CD14-positive monocyte (primary cell): ENCODE measurements around the gene SKOR1. TPM values are rescaled to one million over a fixed set of nuclear protein-coding genes. Genes with fewer than 3 reads are reported as not detected.

Experiments
- DNase-seq, 3 donors: peaks; one replicate each; pipeline ENCODE4 v3.0.0-alpha.2; 2011 to 2022
- H2AFZ ChIP-seq: 2 replicates; pipeline ENCODE4 v1.6.0; 2012; ENCODE audit warnings: mild to moderate bottlenecking, low read depth, low read length, inconsistent platforms; ENCODE audit not compliant: insufficient read depth, poor library complexity, severe bottlenecking
- H3K27ac ChIP-seq, 2 donors: 1 replicate in 1 of 2; 2 replicates in 1 of 2; pipeline ENCODE4 v1.5.1; 2012 to 2013; ENCODE audit warnings: low read length in 2 of 2, control low read depth in 1 of 2, inconsistent platforms in 1 of 2, low read depth in 1 of 2, mild to moderate bottlenecking in 1 of 2
- H3K27me3 ChIP-seq, 2 donors: one replicate each; pipeline versions ENCODE4 v1.6.0 to v1.6.1; 2011 to 2013; ENCODE audit warnings: low read length in 2 of 2; ENCODE audit not compliant: control insufficient read depth in 2 of 2, insufficient read depth in 2 of 2
- H3K36me3 ChIP-seq, 2 donors: replicated peaks in 1 of 2; 1 replicate in 1 of 2; 2 replicates in 1 of 2; pipeline versions ENCODE4 v1.5.1 to v1.6.1; 2012 to 2013; ENCODE audit warnings: low read length in 2 of 2, control low read depth in 1 of 2, inconsistent platforms in 1 of 2, mild to moderate bottlenecking in 1 of 2; ENCODE audit not compliant: insufficient read depth in 2 of 2, control insufficient read depth in 1 of 2
- H3K4me1 ChIP-seq, 2 donors: 1 replicate in 1 of 2; 2 replicates in 1 of 2; pipeline versions ENCODE4 v1.5.1 to v1.6.1; 2012 to 2013; ENCODE audit warnings: low read length in 2 of 2, control low read depth in 1 of 2, inconsistent platforms in 1 of 2, mild to moderate bottlenecking in 1 of 2, moderate library complexity in 1 of 2; ENCODE audit not compliant: insufficient read depth in 2 of 2, control insufficient read depth in 1 of 2
- H3K4me2 ChIP-seq: replicated peaks from 2 replicates; pipeline ENCODE3; 2012; ENCODE audit warnings: low read length, moderate library complexity, mild to moderate bottlenecking; ENCODE audit not compliant: poor library complexity, severe bottlenecking; ENCODE audit errors: extremely low read depth
- H3K4me3 ChIP-seq, 3 experiments: fragments of 200-600 bp in 1 of 3; sonication (generic) in 1 of 3; replicated peaks in 1 of 3; 1 replicate in 2 of 3; 2 replicates in 1 of 3; pipeline ENCODE4 v1.5.1; 2011 to 2013; ENCODE audit warnings: low read length in 3 of 3, mild to moderate bottlenecking in 3 of 3, control low read depth in 2 of 3, low read depth in 2 of 3, inconsistent platforms in 1 of 3, moderate library complexity in 1 of 3
- H3K79me2 ChIP-seq: 2 replicates; pipeline ENCODE4 v1.6.0; 2012; ENCODE audit warnings: mild to moderate bottlenecking, control low read depth, inconsistent platforms, low read length, moderate library complexity; ENCODE audit not compliant: insufficient read depth
- H3K9ac ChIP-seq: 2 replicates; pipeline ENCODE4 v1.6.0; 2017; ENCODE audit warnings: low read length, mild to moderate bottlenecking; ENCODE audit not compliant: insufficient read depth, poor library complexity, severe bottlenecking
- H3K9me3 ChIP-seq, 2 donors: replicated peaks in 1 of 2; 1 replicate in 1 of 2; 2 replicates in 1 of 2; pipeline versions ENCODE4 v1.5.1 to v1.6.1; 2012 to 2013; ENCODE audit warnings: low read length in 2 of 2, control low read depth in 1 of 2; ENCODE audit not compliant: control insufficient read depth in 1 of 2, insufficient read depth in 1 of 2
- H4K20me1 ChIP-seq: 2 replicates; pipeline ENCODE4 v1.6.0; 2012; ENCODE audit warnings: mild to moderate bottlenecking, low read length, control low read depth, moderate library complexity; ENCODE audit not compliant: insufficient read depth
- H3K27ac Mint-ChIP-seq, 7 donors: one replicate each; pipeline ENCODE4 v1.8.0; 2020; ENCODE audit warnings: mild to moderate bottlenecking in 7 of 7, mixed read lengths in 7 of 7, moderate library complexity in 6 of 7, inconsistent platforms in 2 of 7
- H3K27me3 Mint-ChIP-seq, 3 donors: one replicate each; pipeline ENCODE4 v1.8.0; 2021 to 2022; ENCODE audit warnings: low read depth in 3 of 3, mild to moderate bottlenecking in 3 of 3, mixed read lengths in 3 of 3, moderate library complexity in 3 of 3, inconsistent platforms in 1 of 3
- H3K36me3 Mint-ChIP-seq, 2 donors: one replicate each; pipeline ENCODE4 v1.8.0; 2020; ENCODE audit warnings: mixed read lengths in 2 of 2, inconsistent platforms in 1 of 2, mild to moderate bottlenecking in 1 of 2
- H3K4me1 Mint-ChIP-seq: one replicate; pipeline ENCODE4 v1.8.0; 2020; ENCODE audit warnings: mild to moderate bottlenecking, mixed read lengths
- H3K4me3 Mint-ChIP-seq, 2 donors: one replicate each; pipeline ENCODE4 v1.8.0; 2020; ENCODE audit warnings: mild to moderate bottlenecking in 2 of 2, mixed read lengths in 2 of 2, moderate library complexity in 1 of 2
- H3K9me3 Mint-ChIP-seq, 7 donors: one replicate each; pipeline ENCODE4 v1.8.0; 2020 to 2022; ENCODE audit warnings: mixed read lengths in 7 of 7, mild to moderate bottlenecking in 6 of 7, moderate library complexity in 6 of 7, inconsistent platforms in 2 of 7
- CTCF ChIP-seq: fragments of 200-600 bp; IDR thresholded peaks from one replicate; pipeline ENCODE4 v1.8.0; 2022; ENCODE audit warnings: antibody characterized with exemption, mild to moderate bottlenecking
- WGBS: methylation state at CpG from one replicate; pipeline ENCODE4 v1.1.5; 2013; ENCODE audit warnings: missing lambda C conversion rate; ENCODE audit not compliant: insufficient coverage; 5-methylcytosine and 5-hydroxymethylcytosine counted together
- intact Hi-C, 2 donors: fragments of 100-400 bp; cut with micrococcal nuclease; formaldehyde crosslinking; loops; one replicate each; pipeline versions ENCODE4 v1.15.0 to v1.15.1; 2023
- polyA plus RNA-seq, 3 donors: library from polyadenylated mRNA; depleted of rRNA in 1 of 3; unstranded in 2 of 3; stranded (reverse) in 1 of 3; fragments of 300-500 nt in 2 of 3; fragments of >200 nt in 1 of 3; fragmentation: Illumina TruSeq in 2 of 3; gene quantifications; 1 replicate in 2 of 3; 2 replicates in 1 of 3; pipeline ENCODE4 v1.2.3, GENCODE V29; 2012 to 2021

SKOR1 gene
- polyA plus RNA-seq, 3 donors: 0.23 TPM; not detected in 2

DNA sequence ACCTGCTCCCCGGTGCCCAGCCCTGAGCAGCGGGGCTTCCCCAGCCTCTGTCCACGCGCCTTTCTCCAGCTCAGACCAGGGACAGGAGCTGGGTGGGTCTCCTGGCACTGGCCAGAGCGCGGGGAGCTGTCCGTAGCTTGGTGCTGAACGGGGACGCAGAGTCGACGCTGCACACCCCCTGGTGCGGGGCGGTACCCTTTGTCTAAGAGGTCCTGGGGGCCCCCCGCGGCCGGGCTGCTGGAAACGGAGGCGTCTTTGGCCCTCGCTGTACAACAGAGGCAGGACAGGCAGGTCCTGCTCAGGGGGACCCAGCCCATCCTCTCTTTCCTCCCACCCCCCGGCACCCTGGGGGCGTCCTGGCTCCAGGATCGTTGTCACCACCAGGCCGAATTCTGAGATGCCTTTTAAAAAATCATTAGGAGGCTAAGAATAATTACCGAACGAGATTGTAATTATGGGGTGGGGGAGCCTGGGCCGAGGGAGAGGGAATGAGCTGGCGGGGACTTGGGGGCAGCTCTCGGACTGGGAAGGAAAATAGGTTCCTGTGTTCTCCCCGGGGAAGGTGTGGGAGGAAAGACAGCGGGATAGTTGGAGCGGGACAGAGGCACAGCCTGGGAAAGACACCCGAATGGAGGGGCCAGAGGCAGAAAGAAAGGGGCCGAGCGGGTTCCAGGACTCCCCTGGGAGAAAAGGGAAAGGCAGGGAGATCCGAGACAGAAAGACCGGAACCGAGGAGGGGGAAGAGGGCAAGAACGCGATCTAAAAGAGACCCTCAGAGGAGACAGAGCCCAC, 4.1 kb upstream of the SKOR1 start:
- Histone ChIP-seq H3K36me3 (no peaks in the 10 kb centered on the region), H3K79me2 (no peaks in the 10 kb centered on the region), H3K27me3 (peaks cover 77 to 90% of the 10 kb centered on the region in 2 donors), H2AFZ (no peak overlapping the region), H3K9ac (no peak overlapping the region), H4K20me1 (no peaks in the 10 kb centered on the region), H3K4me2 (no peak overlapping the region), H3K4me3 (no peak overlapping the region), H3K4me1 (peaks cover 22 to 35% of the 10 kb centered on the region in 2 donors), H3K9me3 (peaks cover 16 to 45% of the 10 kb centered on the region in 2 donors), H3K27ac (no peak overlapping the region)
- no peak for TF ChIP-seq CTCF
- peak overlapping the region; percentile 1 to 86 for H3K4me3 Mint-ChIP-seq
- H3K27ac Mint-ChIP-seq: no peak overlapping the region
- 3% methylated on average over 37 of the region's 39 CpGs for WGBS
- peaks cover 0 to 31% (median 26%) of the 10 kb centered on the region in 7 donors for H3K9me3 Mint-ChIP-seq
- H3K27me3 Mint-ChIP-seq: peaks cover 84 to 93% (median 86%) of the 10 kb centered on the region in 3 donors
- peaks cover 41% of the 10 kb centered on the region for H3K4me1 Mint-ChIP-seq
- intact Hi-C loops: no loop called here
- DNase-seq: no peak
- peaks cover 14 to 21% of the 10 kb centered on the region in 2 donors for H3K36me3 Mint-ChIP-seq

DNA sequence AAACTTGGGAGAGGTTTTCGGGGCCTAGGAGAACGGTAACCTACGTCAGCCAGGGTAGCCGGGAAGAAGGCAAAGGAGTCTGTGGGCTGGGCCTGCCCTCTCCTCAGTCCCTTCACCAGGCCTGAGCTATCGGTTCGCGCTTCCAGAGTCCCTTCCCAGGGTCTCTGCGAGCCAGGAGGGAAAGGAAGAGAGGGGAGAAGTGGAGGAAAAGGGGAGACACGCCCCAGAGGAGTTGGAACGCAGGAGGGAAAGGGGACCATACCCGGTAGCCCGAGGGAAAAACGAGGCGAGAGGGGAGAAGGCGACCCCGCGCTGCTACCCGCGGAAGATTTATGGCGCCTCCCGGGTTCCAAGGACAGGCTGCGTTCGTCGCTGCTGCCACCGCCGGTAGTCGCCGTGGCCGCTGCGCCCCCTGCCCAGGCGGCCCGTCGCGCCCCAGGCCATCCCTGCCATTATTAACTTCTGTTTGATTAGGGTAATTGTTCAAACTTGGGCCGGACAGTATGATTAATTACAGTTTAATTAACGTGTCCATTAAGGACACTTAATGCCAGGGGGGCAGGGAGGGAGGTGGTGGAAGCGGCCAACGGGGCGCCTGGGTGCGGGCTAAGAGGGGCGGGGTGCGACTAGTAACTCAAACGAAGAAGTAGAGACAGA, 3.4 kb upstream of the SKOR1 start:
- H4K20me1 ChIP-seq: no peaks in the 10 kb centered on the region
- H3K36me3 Mint-ChIP-seq: peaks cover 17 to 23% of the 10 kb centered on the region in 2 donors
- peaks cover 83 to 90% of the 10 kb centered on the region in 2 donors for H3K27me3 ChIP-seq
- no peak overlapping the region for H3K27ac Mint-ChIP-seq
- no peak overlapping the region for H3K27ac ChIP-seq
- peak overlapping the region; percentile 1 to 86 for H3K4me3 Mint-ChIP-seq
- no peak for DNase-seq
- no peak overlapping the region for H3K4me2 ChIP-seq
- intact Hi-C loops: no loop called here
- no peaks in the 10 kb centered on the region for H3K36me3 ChIP-seq
- H3K4me1 ChIP-seq: peaks cover 25 to 42% of the 10 kb centered on the region in 2 donors
- no peak overlapping the region for H2AFZ ChIP-seq
- TF ChIP-seq CTCF: no peak
- H3K9ac ChIP-seq: no peak overlapping the region
- peaks cover 16 to 51% of the 10 kb centered on the region in 2 donors for H3K9me3 ChIP-seq
- no peak overlapping the region for H3K4me3 ChIP-seq
- WGBS: 5% methylated on average over 29 of the region's 43 CpGs
- peaks cover 88 to 97% (median 90%) of the 10 kb centered on the region in 3 donors for H3K27me3 Mint-ChIP-seq
- no peaks in the 10 kb centered on the region for H3K79me2 ChIP-seq
- peaks cover 44% of the 10 kb centered on the region for H3K4me1 Mint-ChIP-seq
- peaks cover 0 to 34% (median 30%) of the 10 kb centered on the region in 7 donors for H3K9me3 Mint-ChIP-seq
